Measurements from ENCODE around the gene SYT13.

- TF ChIP-seq CTCF (IDR thresholded peaks at IDR 0.05; ENCODE audit: extremely low read depth in 1 of 2, insufficient read depth in 1 of 2, low read depth in 1 of 2, low read length in 2 of 2) (no peak), EZH2 (IDR thresholded peaks at IDR 0.05; ENCODE audit: borderline replicate concordance, low read depth, low read length, severe bottlenecking) (no peak), POLR2A (IDR thresholded peaks at IDR 0.05; ENCODE audit: low read depth, low read length) (no peak), POLR2AphosphoS5 (IDR thresholded peaks at IDR 0.05; ENCODE audit: insufficient read depth, low read depth, low read length) (no peak), FOS (IDR thresholded peaks at IDR 0.05; ENCODE audit: borderline replicate concordance, insufficient read depth, low read length) (no peak), MAX (IDR thresholded peaks at IDR 0.05; ENCODE audit: insufficient read depth, insufficient read length) (no peak), GATA2 (IDR thresholded peaks at IDR 0.05; ENCODE audit: insufficient read depth, insufficient read length, low read depth, low read length) (no peak), JUN (IDR thresholded peaks at IDR 0.05; ENCODE audit: borderline replicate concordance, insufficient read depth, insufficient read length, low read depth) (no peak), MYC (IDR thresholded peaks at IDR 0.05; ENCODE audit: low read depth, low read length) (no peak)
Observed at GRCh38 chr11:45248501-45249011, 37.6 kb downstream of the SYT13 start.
